ENCODE data around the gene SYS1.

GRCh38 chr20:45402946-45403345 is 40.0 kb downstream of the SYS1 start:
- TF ChIP-seq EZH2 (IDR thresholded peaks at IDR 0.05; ENCODE audit: borderline replicate concordance, low read depth, low read length, severe bottlenecking) = no peak
- no peak for TF ChIP-seq CTCF (IDR thresholded peaks at IDR 0.05; ENCODE audit: extremely low read depth in 1 of 2, insufficient read depth in 1 of 2, low read depth in 1 of 2, low read length in 2 of 2)
- no peak for TF ChIP-seq POLR2A (IDR thresholded peaks at IDR 0.05; ENCODE audit: low read depth, low read length)
- no peak for TF ChIP-seq POLR2AphosphoS5 (IDR thresholded peaks at IDR 0.05; ENCODE audit: insufficient read depth, low read depth, low read length)
- TF ChIP-seq MAX (IDR thresholded peaks at IDR 0.05; ENCODE audit: insufficient read depth, insufficient read length) = no peak
- TF ChIP-seq JUN (IDR thresholded peaks at IDR 0.05; ENCODE audit: borderline replicate concordance, insufficient read depth, insufficient read length, low read depth) = no peak
- TF ChIP-seq GATA2 (IDR thresholded peaks at IDR 0.05; ENCODE audit: insufficient read depth, insufficient read length, low read depth, low read length) = no peak
- TF ChIP-seq FOS (IDR thresholded peaks at IDR 0.05; ENCODE audit: borderline replicate concordance, insufficient read depth, low read length) = no peak
- no peak for TF ChIP-seq MYC (IDR thresholded peaks at IDR 0.05; ENCODE audit: low read depth, low read length)
